GM18858 (cell line): ENCODE measurements around the gene RASGRP4.
"Not testable (repeated sequence)": the region's sequence is repeated elsewhere in the genome, so short reads cannot be mapped to it uniquely, and the experiment has no call there.

Source experiments
- ATAC-seq: cut with Tn5 transposase; IDR thresholded peaks from one replicate; pipeline ENCODE4 v1.9.1; 2021; ENCODE audit not compliant: unreplicated experiment

Gene RASGRP4

GRCh38 chr19:38375098-38375493 lies 50.9 kb downstream of the RASGRP4 start:
- ATAC-seq: no peak

DNA sequence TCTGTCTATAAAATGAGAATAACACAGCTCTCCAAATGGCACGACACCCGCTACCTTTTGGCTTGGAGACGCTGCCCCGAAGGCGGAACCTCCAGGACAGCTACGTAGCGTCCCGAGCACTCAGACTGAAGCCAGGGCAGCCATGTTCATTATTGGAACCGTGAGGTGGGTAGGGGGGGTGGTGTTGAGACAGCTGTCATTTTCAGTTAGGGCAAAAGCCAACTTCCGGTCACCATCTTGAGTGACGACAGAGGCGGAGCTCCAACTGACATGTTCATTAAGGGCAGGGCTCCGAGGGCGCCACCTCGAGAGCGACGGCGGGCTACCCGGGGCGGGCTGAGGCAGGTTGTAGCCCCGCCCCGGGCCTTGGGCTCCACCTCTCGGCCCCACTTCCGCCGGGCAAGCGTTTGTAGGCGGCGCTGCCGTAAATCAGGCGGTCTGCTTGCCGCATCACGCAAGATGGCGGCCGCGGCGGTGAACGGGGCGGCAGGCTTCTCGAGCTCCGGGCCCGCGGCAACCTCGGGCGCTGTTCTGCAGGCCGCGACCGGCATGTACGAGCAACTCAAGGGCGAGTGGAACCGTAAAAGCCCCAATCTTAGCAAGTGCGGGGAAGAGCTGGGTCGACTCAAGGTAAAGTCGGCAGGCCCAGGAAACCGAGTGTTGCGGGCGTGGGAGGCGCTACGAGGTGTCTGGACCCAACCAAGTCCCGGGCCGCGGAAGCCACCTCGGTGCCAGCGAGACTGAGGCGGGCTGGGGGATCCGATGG lies 51.5 kb downstream of the RASGRP4 start, which contains the start of gene PSMD8:
Gene PSMD8, plus strand, starts transcription at position 240 of the 766 bp plus-strand sequence. Its CDS starts 31 bp downstream, at position 271.
- peak; percentile 92 for ATAC-seq

GRCh38 chr19:38373907-38374331 lies 52.1 kb downstream of the RASGRP4 start:
- no peak for ATAC-seq

DNA sequence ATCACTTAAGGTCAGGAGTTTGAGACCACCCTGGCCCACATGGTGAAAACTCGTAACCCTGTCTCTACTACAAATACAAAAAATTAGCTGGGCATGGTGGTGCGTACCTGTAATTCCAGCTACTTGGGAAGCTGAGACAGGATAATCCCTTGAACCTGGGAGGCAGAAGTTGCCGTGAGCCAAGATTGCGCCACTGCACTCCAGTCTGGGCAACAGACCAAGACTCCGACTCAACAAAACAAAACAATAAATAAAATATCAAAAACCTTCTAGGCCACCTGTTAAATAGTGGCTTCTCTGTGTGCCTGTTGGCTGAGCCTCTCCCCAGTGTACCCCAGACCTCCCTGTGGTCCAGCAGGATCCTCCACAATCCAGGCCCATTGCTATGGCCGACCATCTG lies 54.9 kb downstream of the RASGRP4 start:
- no peak for ATAC-seq

GRCh38 chr19:38370299-38370698 lies 55.7 kb downstream of the RASGRP4 start:
- no peak for ATAC-seq

GRCh38 chr19:38369584-38369983 lies 56.4 kb downstream of the RASGRP4 start:
- no peak for ATAC-seq

GRCh38 chr19:38367041-38367440 lies 59.0 kb downstream of the RASGRP4 start:
- ATAC-seq: no peak

DNA sequence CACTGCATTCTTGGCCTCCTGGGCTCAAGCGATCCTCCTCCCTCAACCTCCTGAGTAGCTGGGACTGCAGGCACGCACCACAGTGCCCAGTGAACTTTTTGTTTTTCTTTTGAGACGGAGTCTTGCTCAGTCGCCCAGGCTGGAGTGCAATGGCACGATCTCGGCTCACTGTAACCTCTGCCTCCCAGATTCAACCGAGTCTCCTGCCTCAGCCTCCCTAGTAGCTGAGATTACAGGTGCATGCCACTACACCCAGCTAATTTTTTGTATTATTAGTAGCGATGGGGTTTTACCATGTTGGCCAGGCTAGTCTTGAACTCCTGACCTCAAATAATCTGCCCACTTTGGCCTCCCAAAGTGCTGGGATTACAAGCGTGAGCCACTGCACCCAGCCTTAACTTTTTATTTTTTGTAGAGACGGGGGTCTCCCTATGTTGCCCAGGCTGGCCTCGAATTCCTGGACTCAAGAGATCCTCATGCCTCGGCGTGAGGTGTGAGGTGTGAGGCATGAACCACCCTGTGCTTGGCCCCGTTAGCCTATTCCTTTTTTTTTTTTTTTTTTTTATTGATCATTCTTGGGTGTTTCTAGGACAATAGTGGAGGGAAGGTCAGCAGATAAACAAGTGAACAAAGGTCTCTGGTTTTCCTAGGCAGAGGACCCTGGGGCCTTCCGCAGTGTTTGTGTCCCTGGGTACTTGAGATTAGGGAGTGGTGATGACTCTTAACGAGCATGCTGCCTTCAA lies 62.9 kb downstream of the RASGRP4 start:
- ATAC-seq: not testable (repeated sequence)

- ATAC-seq: no peak
These were observed 63.7 kb downstream of the RASGRP4 start for GRCh38 chr19:38362076-38362945.

DNA sequence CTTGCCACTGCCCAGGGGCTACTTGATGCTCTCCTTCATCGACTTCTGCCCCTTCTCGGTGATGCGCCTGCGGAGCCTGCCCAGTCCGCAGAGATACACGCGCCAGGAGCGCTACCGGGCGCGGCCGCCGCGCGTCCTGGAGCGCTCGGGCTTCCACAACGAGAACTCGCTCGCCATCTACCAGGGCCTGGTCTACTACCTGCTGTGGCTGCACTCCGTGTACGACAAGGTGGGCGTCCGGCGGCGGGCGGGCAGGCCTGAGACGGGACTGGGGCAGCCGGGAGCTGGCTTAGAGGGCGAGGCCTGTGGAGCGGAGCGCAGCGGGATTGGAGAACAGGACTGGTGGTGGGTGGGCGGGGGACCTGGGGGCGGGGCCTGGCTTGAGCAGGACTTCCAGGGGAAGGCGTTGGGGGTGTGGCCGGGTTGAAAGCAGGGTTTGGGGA lies 64.4 kb downstream of the RASGRP4 start:
- no peak for ATAC-seq

DNA sequence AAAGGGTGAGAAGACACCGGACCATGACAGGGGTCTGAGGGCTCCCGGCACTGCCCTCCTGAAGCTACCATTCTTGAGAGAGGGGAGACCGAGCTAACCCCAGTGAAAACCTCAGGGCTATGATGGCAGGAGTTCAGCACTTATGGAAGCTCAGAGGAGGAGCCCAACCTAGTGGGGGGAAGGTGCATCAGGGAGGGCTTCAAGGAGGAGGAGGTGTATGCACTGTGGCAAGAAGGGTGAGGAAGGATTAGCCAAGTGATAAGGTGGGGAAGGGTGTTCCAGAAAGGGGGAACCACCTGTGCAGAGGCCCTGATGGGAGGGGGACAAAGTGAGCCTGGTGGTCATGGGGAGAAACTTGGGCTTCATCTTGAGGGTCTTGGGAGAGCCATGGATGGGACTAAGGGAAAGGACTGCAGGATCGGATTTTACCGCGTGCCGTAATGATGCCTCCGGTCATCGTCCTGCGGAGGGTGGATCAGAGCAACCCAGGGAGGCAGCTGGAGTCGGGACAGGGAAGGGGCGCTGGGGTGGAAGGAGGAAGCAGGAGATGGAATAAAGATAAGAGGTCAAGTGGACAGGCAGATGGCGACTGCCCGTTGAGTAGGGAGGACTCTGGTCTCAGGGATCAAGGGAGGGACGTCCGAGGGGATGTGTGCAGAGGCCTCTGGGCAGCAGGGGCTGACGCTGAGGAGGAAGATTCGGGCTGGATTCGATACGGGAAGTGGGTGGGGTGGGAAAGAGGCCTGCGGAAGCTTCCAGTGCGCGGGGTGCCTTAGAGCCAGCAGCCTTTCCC lies 65.0 kb downstream of the RASGRP4 start:
- no peak for ATAC-seq

DNA sequence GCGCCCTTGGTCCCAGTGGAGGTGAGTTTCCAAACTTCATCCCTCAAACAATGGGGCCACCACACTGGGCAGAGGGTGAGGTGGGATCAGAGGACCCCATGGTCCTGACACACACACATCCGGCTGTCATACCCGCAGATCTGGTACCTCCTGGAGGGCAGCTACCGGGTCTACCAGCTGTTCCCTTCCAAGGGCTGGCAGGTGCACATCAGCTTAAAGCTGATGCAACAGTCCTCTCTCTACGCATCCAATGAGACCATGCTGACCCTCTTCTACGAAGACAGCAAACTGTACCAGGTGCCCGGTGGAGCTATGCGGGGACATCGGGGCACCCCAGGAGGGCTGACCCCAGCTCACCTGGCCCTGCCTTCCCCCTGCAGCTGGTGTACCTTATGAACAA lies 65.7 kb downstream of the RASGRP4 start:
- no peak for ATAC-seq

DNA sequence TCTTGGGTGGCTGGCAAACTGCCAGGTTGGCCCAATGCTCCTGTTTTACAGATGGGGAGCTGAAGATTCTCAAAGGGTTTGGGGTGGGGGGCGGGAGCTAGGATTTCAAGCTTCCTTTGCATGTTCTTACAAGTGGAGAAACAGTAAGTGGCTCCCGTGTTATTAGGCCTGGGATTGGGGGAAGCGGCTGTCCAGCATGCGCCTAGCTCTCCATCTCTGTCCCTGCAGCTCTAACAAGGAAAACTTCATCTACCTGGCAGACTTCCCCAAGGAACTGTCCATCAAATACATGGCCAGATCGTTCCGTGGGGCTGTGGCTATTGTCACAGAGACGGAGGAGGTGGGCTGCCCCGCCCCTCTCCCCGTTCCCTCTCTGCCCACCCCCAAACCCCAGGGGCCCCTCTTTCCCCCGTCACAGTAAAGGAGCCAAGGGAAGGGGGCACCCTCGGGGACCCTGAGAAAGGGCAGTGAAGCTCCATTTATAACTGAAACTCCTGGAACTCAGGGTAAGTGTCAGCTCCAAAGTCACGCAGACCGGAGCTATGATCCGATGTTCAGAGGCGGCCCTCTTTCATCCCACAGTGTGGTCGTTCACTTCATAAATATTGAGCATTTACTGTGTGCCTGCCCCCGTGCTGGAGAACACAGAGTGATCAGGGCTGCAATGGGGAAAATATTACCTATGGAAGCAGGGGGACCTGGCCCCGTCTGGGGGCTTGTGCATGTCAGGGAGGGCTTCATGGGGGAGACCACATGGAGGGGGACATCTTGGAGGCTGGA lies 66.6 kb downstream of the RASGRP4 start:
- ATAC-seq: no peak
